ENCODE results near the gene MAP1LC3C. TPM values are rescaled to one million over a fixed set of nuclear protein-coding genes. Genes with fewer than 3 reads are reported as not detected.

Gene MAP1LC3C
- total RNA-seq, 1 donor from 2014 or later, result not detected

DNA sequence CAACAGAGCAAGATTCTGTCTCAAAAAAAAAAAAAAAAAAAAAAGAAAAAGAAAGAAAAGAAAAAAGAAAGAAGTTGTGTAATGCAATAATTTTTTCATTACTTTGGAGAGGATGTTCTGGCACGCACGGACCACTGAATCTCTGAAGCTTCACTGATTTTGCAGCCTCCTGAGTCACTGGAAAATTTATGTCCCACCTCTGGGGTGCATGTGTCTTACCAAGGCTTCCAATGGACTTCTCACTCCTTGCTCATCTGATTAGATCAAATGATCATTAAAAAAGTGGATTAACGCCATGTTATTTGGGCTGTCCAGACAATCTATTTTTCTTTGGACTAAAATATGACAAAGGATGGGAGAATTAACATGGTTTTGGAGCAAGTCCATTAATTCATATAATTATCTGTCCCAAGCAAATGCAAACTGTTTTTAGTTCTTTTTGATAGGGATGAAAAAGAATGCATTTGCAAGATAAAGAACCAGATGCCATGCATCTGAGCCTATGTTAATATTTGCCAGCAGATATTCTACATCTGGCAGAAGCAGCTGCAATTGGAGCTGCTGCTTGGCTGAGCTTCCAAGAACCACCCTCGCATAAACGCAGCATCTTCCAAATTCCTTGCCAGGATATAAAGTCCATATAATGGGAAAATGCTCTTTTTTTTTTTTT is 10.1 kb upstream of the MAP1LC3C start:
- peaks cover 2% of the 10 kb centered on the region for H3K9me3 Mint-ChIP-seq
- peaks cover 12% of the 10 kb centered on the region for H3K4me1 Mint-ChIP-seq
- H2AFZ ChIP-seq (replicated peaks), result no peak overlapping the region
- H3K4me1 ChIP-seq, result no peaks in the 10 kb centered on the region
- no peak overlapping the region for H3K4me3 Mint-ChIP-seq
- no peaks in the 10 kb centered on the region for H3F3A ChIP-seq (ENCODE audit: low read depth)
- H3K36me3 Mint-ChIP-seq, result no peaks in the 10 kb centered on the region
- H3K27me3 Mint-ChIP-seq (ENCODE audit: insufficient read depth, low read depth), result peaks cover 14% of the 10 kb centered on the region
- no peaks in the 10 kb centered on the region for H4K20me1 ChIP-seq (ENCODE audit: low read depth)
- H3K9me3 ChIP-seq (ENCODE audit: low read depth), result no peaks in the 10 kb centered on the region
- TF ChIP-seq EZH2phosphoT487 (IDR thresholded peaks at IDR 0.05), result no peak
- TF ChIP-seq EZH2 (IDR thresholded peaks at IDR 0.05), result no peak
- TF ChIP-seq, protein P1, sequence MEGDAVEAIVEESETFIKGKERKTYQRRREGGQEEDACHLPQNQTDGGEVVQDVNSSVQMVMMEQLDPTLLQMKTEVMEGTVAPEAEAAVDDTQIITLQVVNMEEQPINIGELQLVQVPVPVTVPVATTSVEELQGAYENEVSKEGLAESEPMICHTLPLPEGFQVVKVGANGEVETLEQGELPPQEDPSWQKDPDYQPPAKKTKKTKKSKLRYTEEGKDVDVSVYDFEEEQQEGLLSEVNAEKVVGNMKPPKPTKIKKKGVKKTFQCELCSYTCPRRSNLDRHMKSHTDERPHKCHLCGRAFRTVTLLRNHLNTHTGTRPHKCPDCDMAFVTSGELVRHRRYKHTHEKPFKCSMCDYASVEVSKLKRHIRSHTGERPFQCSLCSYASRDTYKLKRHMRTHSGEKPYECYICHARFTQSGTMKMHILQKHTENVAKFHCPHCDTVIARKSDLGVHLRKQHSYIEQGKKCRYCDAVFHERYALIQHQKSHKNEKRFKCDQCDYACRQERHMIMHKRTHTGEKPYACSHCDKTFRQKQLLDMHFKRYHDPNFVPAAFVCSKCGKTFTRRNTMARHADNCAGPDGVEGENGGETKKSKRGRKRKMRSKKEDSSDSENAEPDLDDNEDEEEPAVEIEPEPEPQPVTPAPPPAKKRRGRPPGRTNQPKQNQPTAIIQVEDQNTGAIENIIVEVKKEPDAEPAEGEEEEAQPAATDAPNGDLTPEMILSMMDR (IDR thresholded peaks at IDR 0.05), result no peak
- no peaks in the 10 kb centered on the region for H3K79me2 ChIP-seq (ENCODE audit: low read depth)
- no peaks in the 10 kb centered on the region for H3K36me3 ChIP-seq
- no peak overlapping the region for H3K27ac ChIP-seq
- no peaks in the 10 kb centered on the region for H3K27me3 ChIP-seq
- no peak for DNase-seq (ENCODE audit: low spot score)
- H3K4me2 ChIP-seq, result no peak overlapping the region
- no peak overlapping the region for H3K9ac ChIP-seq
- no peak overlapping the region for H3K27ac Mint-ChIP-seq
- H3K4me3 ChIP-seq, result no peak overlapping the region

- Mint-ChIP-seq H3K9me3 (no peaks in the 10 kb centered on the region), H3K27ac (no peak overlapping the region), H3K4me1 (peaks cover 10% of the 10 kb centered on the region), H3K27me3 (ENCODE audit: insufficient read depth, low read depth) (peaks cover 11% of the 10 kb centered on the region), H3K36me3 (no peaks in the 10 kb centered on the region), H3K4me3 (no peak overlapping the region)
- Histone ChIP-seq H3F3A (ENCODE audit: low read depth) (no peaks in the 10 kb centered on the region), H3K4me2 (no peak overlapping the region), H3K4me1 (no peaks in the 10 kb centered on the region), H3K9me3 (ENCODE audit: low read depth) (no peaks in the 10 kb centered on the region), H3K27me3 (no peaks in the 10 kb centered on the region), H3K4me3 (no peak overlapping the region), H3K9ac (no peak overlapping the region), H4K20me1 (ENCODE audit: low read depth) (no peaks in the 10 kb centered on the region), H3K79me2 (ENCODE audit: low read depth) (no peaks in the 10 kb centered on the region), H3K36me3 (no peaks in the 10 kb centered on the region), H2AFZ (replicated peaks) (no peak overlapping the region), H3K27ac (no peak overlapping the region)
- TF ChIP-seq, protein P1 (IDR thresholded peaks at IDR 0.05), result no peak
- no peak for DNase-seq (ENCODE audit: low spot score)
Observed at GRCh38 chr1:242006976-242007375, 8.1 kb upstream of the MAP1LC3C start.

- Histone ChIP-seq H3K9ac (no peak overlapping the region), H3K36me3 (no peaks in the 10 kb centered on the region)
- TF ChIP-seq, protein P1 (IDR thresholded peaks at IDR 0.05), result no peak
Observed at GRCh38 chr1:242005866-242006535, 7.1 kb upstream of the MAP1LC3C start.

More at GRCh38 chr1:242005866-242006535, 7.1 kb upstream of the MAP1LC3C start:
- Mint-ChIP-seq H3K9me3 (no peaks in the 10 kb centered on the region), H3K36me3 (no peaks in the 10 kb centered on the region), H3K27ac (peak overlapping the region; percentile 72), H3K4me1 (peaks cover 7% of the 10 kb centered on the region), H3K27me3 (ENCODE audit: insufficient read depth, low read depth) (peaks cover 11% of the 10 kb centered on the region), H3K4me3 (no peak overlapping the region)
- no peaks in the 10 kb centered on the region for H3K9me3 ChIP-seq (ENCODE audit: low read depth)
- H3K4me3 ChIP-seq, result no peak overlapping the region
- no peaks in the 10 kb centered on the region for H3F3A ChIP-seq (ENCODE audit: low read depth)
- H3K27ac ChIP-seq, result no peak overlapping the region
- H3K4me2 ChIP-seq, result no peak overlapping the region
- DNase-seq (ENCODE audit: low spot score), result no peak
- H4K20me1 ChIP-seq (ENCODE audit: low read depth), result no peaks in the 10 kb centered on the region
- no peaks in the 10 kb centered on the region for H3K79me2 ChIP-seq (ENCODE audit: low read depth)
- H3K4me1 ChIP-seq, result no peaks in the 10 kb centered on the region
- H3K27me3 ChIP-seq, result no peaks in the 10 kb centered on the region
- no peak overlapping the region for H2AFZ ChIP-seq (replicated peaks)
